Endodermal cell (in vitro differentiated cells): ENCODE results near the gene OR51I2. TPM values are rescaled to one million over a fixed set of nuclear protein-coding genes. Genes with fewer than 3 reads are reported as not detected.

Source experiments
- DNase-seq: peaks from one replicate; pipeline ENCODE4 v3.0.0-alpha.2; 2017
- H3K27ac ChIP-seq: 2 replicates; pipeline ENCODE4 v1.5.1; 2013; ENCODE audit warnings: mild to moderate bottlenecking, low read depth, low read length, moderate library complexity
- H3K27me3 ChIP-seq: 2 replicates; pipeline ENCODE4 v1.6.1; 2013; ENCODE audit warnings: mild to moderate bottlenecking, low read length, moderate library complexity; ENCODE audit not compliant: insufficient read depth, control insufficient read depth, poor library complexity, severe bottlenecking
- H3K36me3 ChIP-seq: 2 replicates; pipeline ENCODE4 v1.7.0; 2013; ENCODE audit warnings: mild to moderate bottlenecking, low read length, moderate library complexity; ENCODE audit not compliant: control insufficient read depth, insufficient read depth
- H3K4me1 ChIP-seq: one replicate; pipeline ENCODE4 v1.7.0; 2013; ENCODE audit warnings: low read length; ENCODE audit not compliant: control insufficient read depth, insufficient read depth
- H3K4me3 ChIP-seq: 2 replicates; pipeline ENCODE4 v1.5.1; 2013; ENCODE audit warnings: mild to moderate bottlenecking, low read length, moderate library complexity
- H3K9ac ChIP-seq: 2 replicates; pipeline ENCODE4 v1.6.1; 2013; ENCODE audit warnings: mild to moderate bottlenecking, low read length, moderate library complexity; ENCODE audit not compliant: poor library complexity, severe bottlenecking; ENCODE audit errors: extremely low read depth
- H3K9me3 ChIP-seq: 2 replicates; pipeline ENCODE4 v1.6.1; 2013; ENCODE audit warnings: mild to moderate bottlenecking, low read length, moderate library complexity; ENCODE audit not compliant: control insufficient read depth
- H3K27ac Mint-ChIP-seq: 2 replicates; pipeline ENCODE4 v1.8.0; 2020; ENCODE audit warnings: mixed read lengths
- H3K27me3 Mint-ChIP-seq: 2 replicates; pipeline ENCODE4 v1.8.0; 2021; ENCODE audit warnings: mild to moderate bottlenecking, mixed read lengths; ENCODE audit not compliant: insufficient read depth
- H3K36me3 Mint-ChIP-seq: 2 replicates; pipeline ENCODE4 v1.8.0; 2020; ENCODE audit warnings: low read depth, mixed read lengths
- H3K4me1 Mint-ChIP-seq: 2 replicates; pipeline ENCODE4 v1.8.0; 2020; ENCODE audit warnings: mixed read lengths
- H3K4me3 Mint-ChIP-seq: 2 replicates; pipeline ENCODE4 v1.8.0; 2020; ENCODE audit warnings: mild to moderate bottlenecking, moderate library complexity, mixed read lengths
- H3K9me3 Mint-ChIP-seq: 2 replicates; pipeline ENCODE4 v1.8.0; 2020; ENCODE audit warnings: mild to moderate bottlenecking, mixed read lengths
- WGBS, 2 experiments: methylation state at CpG; one replicate each; pipeline versions ENCODE4 v1.1.5 to v1.1.7; 2013; ENCODE audit warnings: missing lambda C conversion rate in 2 of 2, mixed read lengths in 1 of 2; ENCODE audit not compliant: insufficient coverage in 1 of 2, insufficient read length in 1 of 2; 5-methylcytosine and 5-hydroxymethylcytosine counted together
- total RNA-seq, 2 donors: library from RNA; stranded (reverse); fragmentation: NEBNext Ultra II Directional in 1 of 2; extraction: Animal tissue kit (Norgen Biotek cat#: 25700) in 1 of 2; gene quantifications; 2 replicates in 1 of 2; 3 replicates in 1 of 2; pipeline ENCODE4 v1.2.1, GENCODE V29; 2021
- TF ChIP-seq, protein P1 (sequence below): fragments of 200-600 bp; sonication (generic); conservative IDR thresholded peaks from 2 replicates; pipeline ENCODE4 v1.5.0; 2021; ENCODE audit warnings: antibody characterized with exemption, mild to moderate bottlenecking

Gene OR51I2
- total RNA-seq, 2 donors from 2014 or later: not detected

GRCh38 chr11:5486003-5486402 lies 36.9 kb downstream of the OR51I2 start:
- no peaks in the 10 kb centered on the region for H3K36me3 Mint-ChIP-seq
- Histone ChIP-seq H3K9me3 (no peaks in the 10 kb centered on the region), H3K4me3 (no peak overlapping the region), H3K9ac (no peak overlapping the region), H3K27ac (no peak overlapping the region), H3K27me3 (no peaks in the 10 kb centered on the region), H3K36me3 (no peaks in the 10 kb centered on the region), H3K4me1 (no peaks in the 10 kb centered on the region)
- TF ChIP-seq, protein P1, sequence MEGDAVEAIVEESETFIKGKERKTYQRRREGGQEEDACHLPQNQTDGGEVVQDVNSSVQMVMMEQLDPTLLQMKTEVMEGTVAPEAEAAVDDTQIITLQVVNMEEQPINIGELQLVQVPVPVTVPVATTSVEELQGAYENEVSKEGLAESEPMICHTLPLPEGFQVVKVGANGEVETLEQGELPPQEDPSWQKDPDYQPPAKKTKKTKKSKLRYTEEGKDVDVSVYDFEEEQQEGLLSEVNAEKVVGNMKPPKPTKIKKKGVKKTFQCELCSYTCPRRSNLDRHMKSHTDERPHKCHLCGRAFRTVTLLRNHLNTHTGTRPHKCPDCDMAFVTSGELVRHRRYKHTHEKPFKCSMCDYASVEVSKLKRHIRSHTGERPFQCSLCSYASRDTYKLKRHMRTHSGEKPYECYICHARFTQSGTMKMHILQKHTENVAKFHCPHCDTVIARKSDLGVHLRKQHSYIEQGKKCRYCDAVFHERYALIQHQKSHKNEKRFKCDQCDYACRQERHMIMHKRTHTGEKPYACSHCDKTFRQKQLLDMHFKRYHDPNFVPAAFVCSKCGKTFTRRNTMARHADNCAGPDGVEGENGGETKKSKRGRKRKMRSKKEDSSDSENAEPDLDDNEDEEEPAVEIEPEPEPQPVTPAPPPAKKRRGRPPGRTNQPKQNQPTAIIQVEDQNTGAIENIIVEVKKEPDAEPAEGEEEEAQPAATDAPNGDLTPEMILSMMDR: no peak
- no peak for DNase-seq
- H3K27me3 Mint-ChIP-seq: no peaks in the 10 kb centered on the region
- WGBS, 2 experiments: 83 to 91% methylated on average over 1 to 3 of the region's 3 CpGs
- H3K4me1 Mint-ChIP-seq: no peaks in the 10 kb centered on the region
- H3K9me3 Mint-ChIP-seq: no peaks in the 10 kb centered on the region
- no peak overlapping the region for H3K27ac Mint-ChIP-seq
- no peak overlapping the region for H3K4me3 Mint-ChIP-seq

- 71 to 84% methylated on average over 1 to 3 of the region's 3 CpGs for WGBS, 2 experiments
- no peaks in the 10 kb centered on the region for H3K36me3 Mint-ChIP-seq
- Histone ChIP-seq H3K27me3 (no peaks in the 10 kb centered on the region), H3K27ac (no peak overlapping the region), H3K9me3 (no peaks in the 10 kb centered on the region), H3K9ac (no peak overlapping the region), H3K4me1 (no peaks in the 10 kb centered on the region), H3K36me3 (no peaks in the 10 kb centered on the region), H3K4me3 (no peak overlapping the region)
- H3K4me1 Mint-ChIP-seq: no peaks in the 10 kb centered on the region
- no peaks in the 10 kb centered on the region for H3K9me3 Mint-ChIP-seq
- TF ChIP-seq, protein P1: no peak
- no peak overlapping the region for H3K27ac Mint-ChIP-seq
- no peak for DNase-seq
- H3K27me3 Mint-ChIP-seq: no peaks in the 10 kb centered on the region
- no peak overlapping the region for H3K4me3 Mint-ChIP-seq
Measured at GRCh38 chr11:5486421-5486820, 37.3 kb downstream of the OR51I2 start.

- Histone ChIP-seq H3K36me3 (no peaks in the 10 kb centered on the region), H3K4me3 (no peak within 1 kb of the TSS), H3K27ac (no peak within 1 kb of the TSS), H3K4me1 (no peaks in the 10 kb centered on the region), H3K9ac (no peak within 1 kb of the TSS), H3K27me3 (no peaks in the 10 kb centered on the region), H3K9me3 (no peaks in the 10 kb centered on the region)
- Mint-ChIP-seq H3K4me1 (no peaks in the 10 kb centered on the region), H3K36me3 (no peaks in the 10 kb centered on the region), H3K27me3 (no peaks in the 10 kb centered on the region), H3K4me3 (no peak within 1 kb of the TSS), H3K9me3 (no peaks in the 10 kb centered on the region), H3K27ac (no peak within 1 kb of the TSS)
- TF ChIP-seq, protein P1: no peak
- DNase-seq: no peak
Measured at GRCh38 chr11:5488385-5488784, 39.3 kb downstream of the OR51I2 start, which contains the start of gene OR52D1. TSS of gene OR52D1 (plus strand) at chr11:5488685. CDS start at chr11:5488707, 22 bp downstream.
